ENCODE measurements around the gene DUSP16. TPM values are rescaled to one million over a fixed set of nuclear protein-coding genes. Genes with fewer than 3 reads are reported as not detected.

Gene DUSP16
- total RNA-seq, 1 experiment from 2014 or later: 10.6 TPM

- H3K4me1 ChIP-seq (ENCODE audit: insufficient read depth, low read length, poor library complexity, severe bottlenecking): no peaks in the 10 kb centered on the region
- no peak for TF ChIP-seq CTCF (conservative IDR thresholded peaks at IDR 0.05; ENCODE audit: low read depth, low read length)
- TF ChIP-seq EZH2 (IDR thresholded peaks at IDR 0.05; ENCODE audit: borderline replicate concordance, low read depth, low read length, poor library complexity, severe bottlenecking): no peak
- H3K27me3 ChIP-seq (replicated peaks; ENCODE audit: insufficient read depth, low read depth, low read length, poor library complexity): no peaks in the 10 kb centered on the region
- H3K4me3 ChIP-seq (ENCODE audit: low read depth, low read length, poor library complexity, severe bottlenecking): no peak overlapping the region
- no peaks in the 10 kb centered on the region for H3K9me3 ChIP-seq (ENCODE audit: low read depth, low read length, poor library complexity, severe bottlenecking)
- no peak for DNase-seq (ENCODE audit: low spot score)
- no TSS peak for BruUV-seq (replicated peaks)
- intact Hi-C loops (cut with micrococcal nuclease; ENCODE audit: unreplicated experiment): no loop called here
- POLR2A ChIA-PET (ENCODE audit: low non-redundant PET): interaction anchor here (0.6 kb wide), 1 partner anchor 35 kb away, joined by 6 read pairs; no protein-coding TSS in a partner anchor
- H3K27ac ChIP-seq (ENCODE audit: low read depth, low read length, poor library complexity, severe bottlenecking): no peak overlapping the region
- no peaks in the 10 kb centered on the region for H3K36me3 ChIP-seq (ENCODE audit: insufficient read depth, low read length, poor library complexity, severe bottlenecking)
- CTCF ChIA-PET: no interaction called here
Observed at GRCh38 chr12:12521044-12521485, 41.6 kb downstream of the DUSP16 start.

- CTCF ChIA-PET: no interaction called here
- BruUV-seq (replicated peaks): no TSS peak
Observed at GRCh38 chr12:12520273-12520672, 42.4 kb downstream of the DUSP16 start.

GRCh38 chr12:12519354-12519998 lies 43.2 kb downstream of the DUSP16 start:
- no peaks in the 10 kb centered on the region for H3K27me3 ChIP-seq (replicated peaks; ENCODE audit: insufficient read depth, low read depth, low read length, poor library complexity)
- TF ChIP-seq CTCF (conservative IDR thresholded peaks at IDR 0.05; ENCODE audit: low read depth, low read length) (no peak), EZH2 (IDR thresholded peaks at IDR 0.05; ENCODE audit: borderline replicate concordance, low read depth, low read length, poor library complexity, severe bottlenecking) (no peak)
- ChIA-PET CTCF (no interaction called here), POLR2A (ENCODE audit: low non-redundant PET) (no interaction called here)
- H3K4me1 ChIP-seq (ENCODE audit: insufficient read depth, low read length, poor library complexity, severe bottlenecking): no peaks in the 10 kb centered on the region
- H3K27ac ChIP-seq (ENCODE audit: low read depth, low read length, poor library complexity, severe bottlenecking): no peak overlapping the region
- H3K36me3 ChIP-seq (ENCODE audit: insufficient read depth, low read length, poor library complexity, severe bottlenecking): no peaks in the 10 kb centered on the region
- H3K9me3 ChIP-seq (ENCODE audit: low read depth, low read length, poor library complexity, severe bottlenecking): no peaks in the 10 kb centered on the region
- no TSS peak for BruUV-seq (replicated peaks)
- no peak overlapping the region for H3K4me3 ChIP-seq (ENCODE audit: low read depth, low read length, poor library complexity, severe bottlenecking)
- intact Hi-C loops (cut with micrococcal nuclease; ENCODE audit: unreplicated experiment): no loop called here
- no peak for DNase-seq (ENCODE audit: low spot score)

More at GRCh38 chr12:12520273-12520672, 42.4 kb downstream of the DUSP16 start:
- H3K4me1 ChIP-seq (ENCODE audit: insufficient read depth, low read length, poor library complexity, severe bottlenecking): no peaks in the 10 kb centered on the region
- intact Hi-C loops (cut with micrococcal nuclease; ENCODE audit: unreplicated experiment): no loop called here
- no peak overlapping the region for H3K4me3 ChIP-seq (ENCODE audit: low read depth, low read length, poor library complexity, severe bottlenecking)
- H3K9me3 ChIP-seq (ENCODE audit: low read depth, low read length, poor library complexity, severe bottlenecking): no peaks in the 10 kb centered on the region
- POLR2A ChIA-PET (ENCODE audit: low non-redundant PET): no interaction called here
- no peak overlapping the region for H3K27ac ChIP-seq (ENCODE audit: low read depth, low read length, poor library complexity, severe bottlenecking)
- TF ChIP-seq CTCF (conservative IDR thresholded peaks at IDR 0.05; ENCODE audit: low read depth, low read length) (no peak), EZH2 (IDR thresholded peaks at IDR 0.05; ENCODE audit: borderline replicate concordance, low read depth, low read length, poor library complexity, severe bottlenecking) (no peak)
- no peaks in the 10 kb centered on the region for H3K27me3 ChIP-seq (replicated peaks; ENCODE audit: insufficient read depth, low read depth, low read length, poor library complexity)
- no peak for DNase-seq (ENCODE audit: low spot score)
- H3K36me3 ChIP-seq (ENCODE audit: insufficient read depth, low read length, poor library complexity, severe bottlenecking): no peaks in the 10 kb centered on the region
